Peyer's patch (tissue), 4 donors: Measurements from ENCODE around the gene CENPT. TPM values are rescaled to one million over a fixed set of nuclear protein-coding genes. Genes with fewer than 3 reads are reported as not detected.

Experiments
- DNase-seq, 3 donors: peaks; one replicate each; pipeline ENCODE4 v3.0.0-alpha.2; 2017 to 2019
- H3K27ac ChIP-seq, 4 donors: fragments of 200-600 bp; sonication (generic); one replicate each; pipeline ENCODE4 v1.5.1; 2016 to 2019
- H3K27me3 ChIP-seq, 2 donors: fragments of 200-600 bp; sonication (generic); one replicate each; pipeline ENCODE4 v1.5.1; 2019
- H3K36me3 ChIP-seq, 3 donors: fragments of 200-600 bp; sonication (generic); one replicate each; pipeline ENCODE4 v1.5.1; 2016 to 2019
- H3K4me1 ChIP-seq, 4 donors: fragments of 200-600 bp; sonication (generic); one replicate each; pipeline ENCODE4 v1.5.1; 2016 to 2019
- H3K4me3 ChIP-seq, 4 donors: fragments of 200-600 bp; sonication (generic); 1 replicate in 3 of 4; 2 replicates in 1 of 4; pipeline ENCODE4 v1.5.1; 2016 to 2019; ENCODE audit warnings: mild to moderate bottlenecking in 1 of 4
- H3K9me3 ChIP-seq, 4 donors: fragments of 200-600 bp; sonication (generic); one replicate each; pipeline ENCODE4 v1.5.1; 2016 to 2019; ENCODE audit warnings: mild to moderate bottlenecking in 1 of 4
- POLR2A ChIP-seq, 2 donors: fragments of 450-650 bp; IDR thresholded peaks; one replicate each; pipeline ENCODE4 v1.5.1; 2017; ENCODE audit warnings: antibody characterized with exemption in 2 of 2, mild to moderate bottlenecking in 2 of 2, moderate library complexity in 2 of 2
- total RNA-seq, 4 donors: library from RNA; depleted of rRNA; stranded (reverse); fragments of >200 nt; gene quantifications; one replicate each; pipeline ENCODE4 v1.1.0, GENCODE V29; 2016
- TF ChIP-seq, protein P1 (sequence below), 6 experiments: fragments of 450-650 bp in 4 of 6; fragments of 200-600 bp in 2 of 6; sonication (generic) in 1 of 6; IDR thresholded peaks; one replicate each; pipeline ENCODE4 v1.5.1; 2017 to 2019; ENCODE audit warnings: antibody characterized with exemption in 6 of 6, mild to moderate bottlenecking in 3 of 6, moderate library complexity in 1 of 6

Gene CENPT
- total RNA-seq, 4 donors from 2014 or later: 64.8 to 138 (median 94.6) TPM

DNA sequence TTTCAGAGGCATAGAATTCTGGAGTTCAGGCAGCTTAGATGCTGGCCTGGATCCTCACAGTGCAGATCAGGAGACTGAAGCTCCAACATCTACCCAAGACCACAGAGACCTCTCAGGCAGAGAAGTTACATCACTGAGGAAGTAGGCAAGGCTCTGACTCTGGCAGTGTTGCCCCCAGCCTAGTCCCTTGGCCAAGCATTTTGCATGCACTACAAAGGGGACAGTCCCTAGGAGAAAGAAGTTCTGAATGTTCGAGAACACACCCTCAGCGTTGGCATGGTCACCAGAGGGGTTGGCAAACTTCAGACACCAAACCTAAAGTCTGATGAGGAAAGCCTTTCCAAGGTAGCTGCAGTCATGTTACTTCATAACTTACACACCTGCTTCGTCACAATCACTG is 43.6 kb downstream of the CENPT start:
- TF ChIP-seq POLR2A (IDR thresholded peaks at IDR 0.05): no peak
- TF ChIP-seq, protein P1, sequence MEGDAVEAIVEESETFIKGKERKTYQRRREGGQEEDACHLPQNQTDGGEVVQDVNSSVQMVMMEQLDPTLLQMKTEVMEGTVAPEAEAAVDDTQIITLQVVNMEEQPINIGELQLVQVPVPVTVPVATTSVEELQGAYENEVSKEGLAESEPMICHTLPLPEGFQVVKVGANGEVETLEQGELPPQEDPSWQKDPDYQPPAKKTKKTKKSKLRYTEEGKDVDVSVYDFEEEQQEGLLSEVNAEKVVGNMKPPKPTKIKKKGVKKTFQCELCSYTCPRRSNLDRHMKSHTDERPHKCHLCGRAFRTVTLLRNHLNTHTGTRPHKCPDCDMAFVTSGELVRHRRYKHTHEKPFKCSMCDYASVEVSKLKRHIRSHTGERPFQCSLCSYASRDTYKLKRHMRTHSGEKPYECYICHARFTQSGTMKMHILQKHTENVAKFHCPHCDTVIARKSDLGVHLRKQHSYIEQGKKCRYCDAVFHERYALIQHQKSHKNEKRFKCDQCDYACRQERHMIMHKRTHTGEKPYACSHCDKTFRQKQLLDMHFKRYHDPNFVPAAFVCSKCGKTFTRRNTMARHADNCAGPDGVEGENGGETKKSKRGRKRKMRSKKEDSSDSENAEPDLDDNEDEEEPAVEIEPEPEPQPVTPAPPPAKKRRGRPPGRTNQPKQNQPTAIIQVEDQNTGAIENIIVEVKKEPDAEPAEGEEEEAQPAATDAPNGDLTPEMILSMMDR (IDR thresholded peaks at IDR 0.05): no peak
- H3K27me3 ChIP-seq: no peaks in the 10 kb centered on the region
- DNase-seq: peak in 2 of 3 donors; percentile 42 to 71
- H3K4me1 ChIP-seq: peaks cover 0 to 29% (median 22%) of the 10 kb centered on the region in 4 donors
- peaks cover 0 to 24% (median 0%) of the 10 kb centered on the region in 3 donors for H3K36me3 ChIP-seq
- H3K27ac ChIP-seq: no peak overlapping the region
- no peaks in the 10 kb centered on the region for H3K9me3 ChIP-seq
- no peak overlapping the region for H3K4me3 ChIP-seq

DNA sequence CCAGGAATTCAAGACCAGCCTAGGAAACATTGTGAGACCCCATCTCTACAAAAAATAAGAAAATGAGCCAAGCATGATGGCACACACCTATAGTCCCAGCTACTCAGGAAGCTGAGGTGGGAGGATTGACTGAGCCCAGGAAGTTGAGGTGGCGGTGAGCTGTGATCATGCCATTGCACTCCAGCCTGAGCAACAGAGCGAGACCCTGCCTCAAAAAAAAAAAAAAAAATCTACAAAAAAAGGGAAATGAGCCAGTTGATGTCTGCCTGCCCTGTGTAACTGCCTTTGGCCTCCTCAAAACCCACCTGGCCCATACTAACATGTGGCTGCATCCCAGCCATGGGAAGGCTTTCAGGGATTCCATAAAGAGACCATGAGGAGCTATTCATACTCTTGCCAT is 45.6 kb downstream of the CENPT start:
- H3K27me3 ChIP-seq: no peaks in the 10 kb centered on the region
- H3K4me3 ChIP-seq: no peak overlapping the region
- peak in 2 of 3 donors; percentile 75 to 79 for DNase-seq
- peak overlapping the region in 1 of 4 donors; percentile 47 for H3K27ac ChIP-seq
- TF ChIP-seq, protein P1 (IDR thresholded peaks at IDR 0.05): no peak
- TF ChIP-seq POLR2A (IDR thresholded peaks at IDR 0.05): no peak
- H3K36me3 ChIP-seq: peaks cover 0 to 24% (median 0%) of the 10 kb centered on the region in 3 donors
- peaks cover 0 to 24% (median 16%) of the 10 kb centered on the region in 4 donors for H3K4me1 ChIP-seq
- no peaks in the 10 kb centered on the region for H3K9me3 ChIP-seq

DNA sequence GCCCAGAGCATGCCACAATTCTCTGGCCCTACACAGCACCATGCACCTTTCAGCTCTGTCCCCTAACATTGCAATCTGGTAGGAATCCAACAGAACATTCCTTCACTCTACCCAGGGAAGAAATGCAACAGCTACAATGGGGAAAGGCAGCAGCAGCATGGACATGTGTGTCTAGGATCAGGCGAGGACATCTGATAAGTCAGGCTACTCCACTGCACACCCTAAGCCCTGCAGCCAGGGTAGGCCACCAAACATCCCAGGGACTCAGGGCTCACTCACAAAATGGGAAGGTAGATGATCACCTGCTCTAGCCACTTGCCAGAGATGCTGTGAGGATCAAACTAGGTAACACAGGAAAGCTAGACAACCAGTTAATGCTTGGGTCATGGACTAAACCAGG is 46.3 kb downstream of the CENPT start:
- no peaks in the 10 kb centered on the region for H3K9me3 ChIP-seq
- no peak overlapping the region for H3K4me3 ChIP-seq
- peaks cover 0 to 24% (median 16%) of the 10 kb centered on the region in 4 donors for H3K4me1 ChIP-seq
- H3K27ac ChIP-seq: no peak overlapping the region
- H3K36me3 ChIP-seq: peaks cover 0 to 24% (median 0%) of the 10 kb centered on the region in 3 donors
- TF ChIP-seq POLR2A (IDR thresholded peaks at IDR 0.05): no peak
- TF ChIP-seq, protein P1 (IDR thresholded peaks at IDR 0.05): no peak
- no peak for DNase-seq
- no peaks in the 10 kb centered on the region for H3K27me3 ChIP-seq

DNA sequence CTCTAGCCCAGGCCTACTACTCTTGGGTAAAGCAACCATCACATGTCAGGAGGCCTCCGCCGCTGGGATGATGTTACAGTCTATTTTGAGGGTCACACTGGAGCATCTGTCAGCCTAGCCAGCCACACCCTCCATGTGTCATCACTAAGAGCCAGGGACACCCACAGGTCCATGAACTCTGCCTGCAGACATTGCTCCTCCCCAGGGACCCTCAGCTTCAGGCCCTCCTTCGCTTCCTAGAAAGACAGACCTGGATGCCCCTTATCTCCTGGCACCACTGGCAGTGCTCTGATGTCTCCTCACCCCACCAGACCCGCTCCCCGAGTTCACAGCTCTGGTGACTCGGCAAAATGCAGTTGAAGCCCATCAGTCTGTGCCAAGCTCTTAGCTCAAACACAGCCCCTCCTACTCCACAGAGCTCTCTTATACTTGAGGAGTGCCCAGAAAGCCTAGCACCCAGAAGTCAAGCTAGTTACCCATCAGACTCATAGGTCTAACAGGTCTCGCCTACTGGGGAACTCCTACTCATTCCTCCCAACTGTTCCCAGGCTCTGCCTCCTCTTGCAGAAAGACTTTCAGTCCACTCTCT is 47.1 kb downstream of the CENPT start:
- Histone ChIP-seq H3K4me3 (no peak overlapping the region), H3K36me3 (peaks cover 0 to 24% (median 0%) of the 10 kb centered on the region in 3 donors), H3K27me3 (no peaks in the 10 kb centered on the region), H3K27ac (no peak overlapping the region), H3K4me1 (peaks cover 0 to 19% (median 14%) of the 10 kb centered on the region in 4 donors), H3K9me3 (no peaks in the 10 kb centered on the region)
- DNase-seq: no peak
- no peak for TF ChIP-seq POLR2A (IDR thresholded peaks at IDR 0.05)
- TF ChIP-seq, protein P1 (IDR thresholded peaks at IDR 0.05): no peak

DNA sequence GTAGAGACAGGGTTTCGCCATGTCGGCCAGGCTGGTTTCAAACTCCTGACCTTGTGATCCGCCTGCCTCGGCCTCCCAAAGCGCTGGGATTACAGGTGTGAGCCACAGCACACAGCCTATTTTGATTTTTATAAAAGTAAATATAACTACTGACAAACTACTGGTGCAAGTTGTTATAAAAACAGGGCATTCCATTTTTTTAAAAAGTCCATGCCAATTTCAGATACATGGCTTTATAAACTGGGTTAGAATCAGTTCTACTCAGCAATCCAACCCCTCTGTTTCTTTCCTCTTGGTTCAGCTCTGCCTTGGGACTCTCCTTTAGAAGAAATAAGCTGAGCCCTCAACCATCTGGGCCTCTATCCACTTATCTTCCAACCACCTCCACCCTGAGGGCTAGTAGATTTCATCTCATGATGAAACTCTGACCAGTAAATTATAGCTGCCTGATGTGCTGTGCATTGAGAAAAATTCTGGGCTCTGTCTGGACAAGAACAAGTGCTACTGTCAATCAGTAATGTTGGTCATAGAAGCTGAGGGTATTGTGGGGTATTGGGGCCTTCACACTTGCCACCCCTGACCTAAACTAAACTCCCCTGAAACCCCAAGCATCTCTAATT is 51.3 kb downstream of the CENPT start:
- Histone ChIP-seq H3K27me3 (no peaks in the 10 kb centered on the region), H3K36me3 (peaks cover 0 to 8% (median 0%) of the 10 kb centered on the region in 3 donors), H3K4me3 (no peak overlapping the region), H3K4me1 (peaks cover 0 to 3% (median under 1%) of the 10 kb centered on the region in 4 donors), H3K27ac (no peak overlapping the region), H3K9me3 (no peaks in the 10 kb centered on the region)
- no peak for TF ChIP-seq POLR2A (IDR thresholded peaks at IDR 0.05)
- TF ChIP-seq, protein P1 (IDR thresholded peaks at IDR 0.05): no peak
- DNase-seq: no peak
